MM.1S (cell line): ENCODE measurements around the gene SESTD1.

Source experiments
- DNase-seq: peaks from one replicate; pipeline ENCODE4 v3.0.0-alpha.2; 2015
- H2AFZ ChIP-seq: fragments of 300-600 bp; sonication (generic); 2 replicates; pipeline ENCODE4 v1.6.0; 2016; ENCODE audit warnings: antibody characterized with exemption, low read length
- H3F3A ChIP-seq: fragments of 300-600 bp; sonication (generic); 2 replicates; pipeline ENCODE4 v1.6.1; 2016; ENCODE audit warnings: mild to moderate bottlenecking, antibody characterized with exemption, low read length, moderate library complexity, mixed read lengths; ENCODE audit not compliant: insufficient read depth
- H3K27ac ChIP-seq: fragments of 300-600 bp; sonication (generic); 2 replicates; pipeline ENCODE4 v1.5.1; 2016; ENCODE audit warnings: mild to moderate bottlenecking, low read length
- H3K27me3 ChIP-seq: fragments of 300-600 bp; sonication (generic); replicated peaks from 2 replicates; pipeline ENCODE4 v1.6.0; 2016; ENCODE audit warnings: low read length; ENCODE audit not compliant: insufficient read depth
- H3K36me3 ChIP-seq: fragments of 300-600 bp; sonication (generic); replicated peaks from 2 replicates; pipeline ENCODE4 v1.6.1; 2016; ENCODE audit warnings: mild to moderate bottlenecking, low read length, mixed read lengths; ENCODE audit not compliant: insufficient read depth
- H3K4me1 ChIP-seq: fragments of 300-600 bp; sonication (generic); 2 replicates; pipeline ENCODE4 v1.6.1; 2016; ENCODE audit warnings: low read length, mixed read lengths
- H3K4me2 ChIP-seq: fragments of 300-600 bp; sonication (generic); 2 replicates; pipeline ENCODE4 v1.6.0; 2016; ENCODE audit warnings: low read depth, low read length
- H3K4me3 ChIP-seq: fragments of 300-600 bp; sonication (generic); 2 replicates; pipeline ENCODE4 v1.5.1; 2016; ENCODE audit warnings: low read length, mixed read lengths
- H3K79me2 ChIP-seq: fragments of 300-600 bp; sonication (generic); 2 replicates; pipeline ENCODE4 v1.6.1; 2016; ENCODE audit warnings: mixed run types, low read length, mixed read lengths
- H3K9ac ChIP-seq: fragments of 300-600 bp; sonication (generic); 2 replicates; pipeline ENCODE4 v1.6.1; 2016; ENCODE audit warnings: low read length, mixed read lengths
- H3K9me2 ChIP-seq: fragments of 300-600 bp; sonication (generic); replicated peaks from 2 replicates; pipeline ENCODE4 v1.6.1; 2016; ENCODE audit warnings: mild to moderate bottlenecking, low read length, mixed read lengths; ENCODE audit not compliant: insufficient read depth
- H3K9me3 ChIP-seq: fragments of 300-600 bp; sonication (generic); replicated peaks from 2 replicates; pipeline ENCODE4 v1.6.1; 2016; ENCODE audit warnings: mild to moderate bottlenecking, low read length, mixed read lengths; ENCODE audit not compliant: insufficient read depth
- H4K20me1 ChIP-seq: fragments of 300-600 bp; sonication (generic); 2 replicates; pipeline ENCODE4 v1.6.1; 2016; ENCODE audit warnings: mild to moderate bottlenecking, low read length, moderate library complexity, mixed read lengths; ENCODE audit not compliant: insufficient read depth
- EZH2 ChIP-seq: fragments of 300-600 bp; sonication (generic); optimal IDR thresholded peaks from 2 replicates; pipeline ENCODE3; 2017; ENCODE audit warnings: low read depth, mild to moderate bottlenecking, antibody characterized with exemption, low read length, mixed read lengths
- EZH2phosphoT487 ChIP-seq: fragments of 300-600 bp; sonication (generic); IDR thresholded peaks from 2 replicates; pipeline ENCODE4 v1.6.1; 2018; ENCODE audit warnings: antibody characterized with exemption, low read length
- TF ChIP-seq, protein P1 (sequence below): fragments of 300-600 bp; sonication (generic); IDR thresholded peaks from 2 replicates; pipeline ENCODE4 v1.5.1; 2016; ENCODE audit warnings: antibody characterized with exemption, low read length, mixed read lengths

The SESTD1 gene

DNA sequence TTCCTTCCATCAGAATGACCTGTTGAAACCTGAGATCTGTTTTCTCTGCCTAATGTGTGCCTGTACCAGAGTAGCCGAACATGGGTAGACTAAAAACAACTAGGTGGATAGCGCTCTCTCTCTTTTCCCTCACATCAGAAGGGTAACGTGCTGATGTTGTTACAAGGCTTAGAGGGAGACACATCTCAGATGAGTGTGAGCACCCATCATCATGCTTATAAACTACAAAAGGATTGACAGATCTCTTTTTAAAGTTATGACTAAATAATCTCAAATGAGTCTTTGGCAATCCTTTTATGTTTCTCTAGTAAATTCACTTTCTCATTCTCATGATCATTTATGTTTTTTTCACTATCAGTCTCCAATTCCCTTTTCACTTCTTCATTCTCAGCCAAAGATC is 139.2 kb downstream of the SESTD1 start:
- H3K9me3 ChIP-seq: no peaks in the 10 kb centered on the region
- H3K9ac ChIP-seq: no peak overlapping the region
- H4K20me1 ChIP-seq: no peaks in the 10 kb centered on the region
- no peak for DNase-seq
- H3F3A ChIP-seq: no peaks in the 10 kb centered on the region
- H3K4me1 ChIP-seq: no peaks in the 10 kb centered on the region
- TF ChIP-seq, protein P1, sequence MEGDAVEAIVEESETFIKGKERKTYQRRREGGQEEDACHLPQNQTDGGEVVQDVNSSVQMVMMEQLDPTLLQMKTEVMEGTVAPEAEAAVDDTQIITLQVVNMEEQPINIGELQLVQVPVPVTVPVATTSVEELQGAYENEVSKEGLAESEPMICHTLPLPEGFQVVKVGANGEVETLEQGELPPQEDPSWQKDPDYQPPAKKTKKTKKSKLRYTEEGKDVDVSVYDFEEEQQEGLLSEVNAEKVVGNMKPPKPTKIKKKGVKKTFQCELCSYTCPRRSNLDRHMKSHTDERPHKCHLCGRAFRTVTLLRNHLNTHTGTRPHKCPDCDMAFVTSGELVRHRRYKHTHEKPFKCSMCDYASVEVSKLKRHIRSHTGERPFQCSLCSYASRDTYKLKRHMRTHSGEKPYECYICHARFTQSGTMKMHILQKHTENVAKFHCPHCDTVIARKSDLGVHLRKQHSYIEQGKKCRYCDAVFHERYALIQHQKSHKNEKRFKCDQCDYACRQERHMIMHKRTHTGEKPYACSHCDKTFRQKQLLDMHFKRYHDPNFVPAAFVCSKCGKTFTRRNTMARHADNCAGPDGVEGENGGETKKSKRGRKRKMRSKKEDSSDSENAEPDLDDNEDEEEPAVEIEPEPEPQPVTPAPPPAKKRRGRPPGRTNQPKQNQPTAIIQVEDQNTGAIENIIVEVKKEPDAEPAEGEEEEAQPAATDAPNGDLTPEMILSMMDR: no peak
- no peak for TF ChIP-seq EZH2phosphoT487
- TF ChIP-seq EZH2: no peak
- no peaks in the 10 kb centered on the region for H3K36me3 ChIP-seq
- no peak overlapping the region for H3K4me3 ChIP-seq
- H2AFZ ChIP-seq: no peak overlapping the region
- H3K27me3 ChIP-seq: no peaks in the 10 kb centered on the region
- no peaks in the 10 kb centered on the region for H3K9me2 ChIP-seq
- H3K79me2 ChIP-seq: no peaks in the 10 kb centered on the region
- no peak overlapping the region for H3K27ac ChIP-seq
- no peak overlapping the region for H3K4me2 ChIP-seq

DNA sequence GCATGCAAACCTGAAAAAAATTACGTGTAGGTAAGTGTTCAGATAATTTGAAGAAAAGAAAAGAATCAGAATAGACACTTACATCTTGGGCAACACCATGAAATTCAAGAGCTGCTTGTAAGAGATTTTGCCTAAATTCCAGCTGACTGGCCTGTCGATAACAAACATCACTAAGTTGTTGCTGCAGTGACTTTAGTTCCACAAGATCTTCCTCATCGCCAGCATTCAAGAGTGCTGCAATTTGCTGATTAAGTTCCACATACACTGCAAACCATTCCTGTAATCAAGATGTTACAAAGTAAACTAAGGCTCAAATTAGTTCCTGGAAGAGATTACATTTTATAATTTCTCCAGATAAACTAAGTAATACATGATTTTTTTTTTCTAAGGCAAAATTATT is 140.3 kb downstream of the SESTD1 start:
- no peak overlapping the region for H3K4me3 ChIP-seq
- no peaks in the 10 kb centered on the region for H3K9me3 ChIP-seq
- no peaks in the 10 kb centered on the region for H3K36me3 ChIP-seq
- H3K27ac ChIP-seq: no peak overlapping the region
- no peak for DNase-seq
- H3K9ac ChIP-seq: no peak overlapping the region
- H3F3A ChIP-seq: no peaks in the 10 kb centered on the region
- no peaks in the 10 kb centered on the region for H3K4me1 ChIP-seq
- no peaks in the 10 kb centered on the region for H4K20me1 ChIP-seq
- H3K9me2 ChIP-seq: no peaks in the 10 kb centered on the region
- H3K4me2 ChIP-seq: no peak overlapping the region
- H2AFZ ChIP-seq: no peak overlapping the region
- no peaks in the 10 kb centered on the region for H3K27me3 ChIP-seq
- no peak for TF ChIP-seq EZH2
- no peak for TF ChIP-seq EZH2phosphoT487
- TF ChIP-seq, protein P1: no peak
- no peaks in the 10 kb centered on the region for H3K79me2 ChIP-seq

DNA sequence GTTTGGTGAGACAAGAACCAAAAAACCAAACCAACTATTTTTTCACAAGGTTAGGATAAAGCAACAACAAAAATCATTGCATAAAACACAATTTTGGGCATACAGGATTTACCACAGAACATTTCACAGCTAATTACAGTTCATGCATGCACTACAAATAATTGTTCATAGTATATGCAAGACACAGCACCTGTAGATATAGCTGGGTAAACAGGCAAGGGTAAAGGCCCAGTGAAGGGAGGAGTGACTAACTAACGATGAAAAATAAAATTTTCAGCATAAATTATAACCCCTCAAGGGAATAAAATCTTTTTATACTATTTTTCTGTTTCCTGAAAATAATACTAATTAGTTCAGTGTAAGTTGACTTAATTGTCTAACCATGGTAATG is 141.4 kb downstream of the SESTD1 start:
- H3K36me3 ChIP-seq: no peaks in the 10 kb centered on the region

More for the DNA sequence above, 141.4 kb downstream of the SESTD1 start:
- Histone ChIP-seq H3K4me2 (no peak overlapping the region), H3K27ac (no peak overlapping the region), H3K9me3 (no peaks in the 10 kb centered on the region), H4K20me1 (no peaks in the 10 kb centered on the region), H3K4me3 (no peak overlapping the region), H3K79me2 (no peaks in the 10 kb centered on the region), H3F3A (no peaks in the 10 kb centered on the region), H3K9ac (no peak overlapping the region), H3K9me2 (no peaks in the 10 kb centered on the region), H2AFZ (no peak overlapping the region), H3K4me1 (no peaks in the 10 kb centered on the region), H3K27me3 (no peaks in the 10 kb centered on the region)
- TF ChIP-seq, protein P1: no peak
- TF ChIP-seq EZH2phosphoT487: no peak
- no peak for TF ChIP-seq EZH2
- no peak for DNase-seq
